Activated CD4-positive, alpha-beta T cell treated with anti-CD3 and anti-CD28 coated beads for 4 hours (primary cell): ENCODE measurements around the gene CACNA1I.

ENCODE experiments used
- DNase-seq, 2 donors: peaks; one replicate each; pipeline ENCODE4 v3.0.0-alpha.2; 2020

CACNA1I gene

GRCh38 chr22:39535831-39536449 is 34.6 kb upstream of the CACNA1I start:
- DNase-seq = no peak

GRCh38 chr22:39536711-39537110 is 33.8 kb upstream of the CACNA1I start:
- no peak for DNase-seq

GRCh38 chr22:39537975-39538374 is 32.6 kb upstream of the CACNA1I start:
- no peak for DNase-seq

- no peak for DNase-seq
Observed at GRCh38 chr22:39543095-39543494, 27.5 kb upstream of the CACNA1I start.

DNA sequence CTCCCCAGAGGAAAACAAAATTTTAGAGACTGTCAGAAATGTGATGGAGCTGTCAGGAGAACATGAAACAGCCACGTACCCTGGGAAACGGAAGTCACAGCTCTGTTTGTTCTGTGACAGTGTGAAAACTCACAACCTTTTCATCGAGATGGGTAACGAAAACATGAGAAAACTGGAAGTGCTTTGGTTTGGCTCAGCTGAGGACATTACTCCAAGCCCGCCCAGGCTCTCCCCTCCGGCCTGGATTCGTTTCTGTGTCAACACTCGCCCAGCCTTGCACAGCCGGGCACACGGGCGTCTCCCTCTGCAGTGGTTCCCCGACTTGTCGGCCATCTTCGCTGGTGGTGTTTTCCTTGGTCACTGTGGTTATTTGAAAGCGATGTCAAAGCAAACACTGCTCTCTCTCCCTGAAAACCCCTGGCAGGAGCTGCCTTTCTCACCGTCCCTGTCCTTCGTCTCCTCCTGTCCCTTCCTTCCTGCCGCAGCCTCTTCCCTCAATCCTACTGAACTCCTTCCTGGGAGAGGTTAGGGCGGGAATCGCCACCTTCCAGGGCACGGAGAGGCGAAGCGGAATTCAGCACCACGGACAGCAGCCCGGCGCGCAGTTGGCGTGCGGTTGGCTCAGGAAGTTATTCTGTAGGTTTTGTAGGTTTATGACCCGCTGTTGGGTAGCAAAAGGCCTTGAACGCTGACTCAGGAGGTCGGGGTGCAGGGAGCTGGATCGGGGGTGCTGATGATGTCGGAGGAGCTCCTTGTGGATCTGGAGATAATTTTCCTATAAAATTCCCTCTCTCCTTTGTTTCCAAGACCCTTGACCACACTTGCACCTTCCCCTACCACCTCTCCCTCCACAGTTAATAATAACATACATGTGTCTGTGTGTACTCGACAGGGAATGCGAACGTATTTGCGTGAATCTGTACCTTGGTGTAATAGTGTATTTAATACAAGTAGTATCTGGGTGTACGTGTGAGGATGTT is 24.9 kb upstream of the CACNA1I start:
- peak; percentile 56 to 70 for DNase-seq

GRCh38 chr22:39546889-39547586 is 23.5 kb upstream of the CACNA1I start:
- DNase-seq = no peak

- DNase-seq = no peak
Observed at GRCh38 chr22:39547587-39547947, 23.0 kb upstream of the CACNA1I start.

DNA sequence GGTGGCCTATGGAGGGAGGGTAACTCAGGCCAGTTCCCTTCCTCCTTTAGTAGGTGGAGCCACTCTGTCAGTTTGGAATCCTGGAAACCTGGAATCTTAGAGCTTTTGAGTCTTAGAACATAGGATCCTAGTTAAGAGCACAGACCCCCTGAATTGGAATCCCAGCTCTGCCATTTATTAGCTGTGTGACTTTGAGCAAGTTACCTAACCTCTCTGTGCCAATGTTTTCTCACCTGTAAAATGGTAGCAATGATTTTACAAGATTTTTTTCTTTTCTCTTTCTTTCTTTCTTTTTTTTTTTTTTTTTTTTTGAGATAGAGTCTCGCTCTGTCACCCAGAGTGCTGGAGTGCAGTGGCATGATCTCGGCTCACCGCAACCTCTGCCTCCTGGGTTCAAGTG is 17.1 kb upstream of the CACNA1I start:
- DNase-seq = no peak

DNA sequence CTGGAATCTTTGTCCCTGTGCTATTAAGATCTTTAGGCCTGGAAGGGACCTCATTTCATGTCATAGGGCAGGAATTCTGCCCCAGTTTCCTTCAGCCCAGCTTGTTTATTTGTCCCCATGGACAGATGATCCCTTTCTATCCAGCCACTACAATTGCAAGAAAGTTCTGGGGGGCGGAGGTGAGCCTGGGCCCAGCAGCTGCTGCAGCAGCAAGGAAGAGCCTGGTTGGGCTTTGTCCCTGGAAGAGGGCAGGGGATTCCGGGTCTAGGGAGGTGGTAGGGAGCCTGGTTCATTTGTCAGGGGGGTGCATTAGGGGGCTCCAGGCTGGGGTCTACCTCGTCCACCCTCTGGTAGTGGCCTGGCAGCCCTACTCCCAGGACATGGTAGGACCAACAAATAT is 16.4 kb upstream of the CACNA1I start:
- DNase-seq = no peak

GRCh38 chr22:39556970-39557841 is 13.3 kb upstream of the CACNA1I start:
- peak; percentile 51 for DNase-seq

DNA sequence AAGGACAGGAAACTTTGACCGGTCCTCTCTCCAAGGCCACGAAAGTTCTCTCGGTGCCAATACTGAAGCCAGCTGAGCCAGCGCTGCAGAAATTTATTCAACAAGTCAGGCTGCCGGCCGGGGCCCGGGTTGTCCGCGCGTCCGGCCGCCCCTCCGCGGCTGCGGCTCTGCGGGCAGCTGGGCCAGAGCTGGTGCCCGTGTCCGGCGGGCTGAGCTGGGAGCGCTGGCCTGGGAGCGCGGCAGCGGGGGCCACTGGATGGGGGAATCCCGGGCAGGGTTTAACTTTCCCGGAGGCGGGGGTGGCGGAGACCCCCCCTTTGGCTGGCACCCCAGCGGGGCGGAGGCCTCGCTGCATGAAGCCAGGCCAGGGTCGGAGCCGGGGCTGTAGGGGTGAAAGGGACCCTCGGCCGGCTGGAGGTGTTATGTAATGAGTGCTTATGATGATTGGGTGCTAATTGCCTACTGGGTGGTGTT is 12.3 kb upstream of the CACNA1I start:
- DNase-seq = no peak

GRCh38 chr22:39558950-39559349 is 11.6 kb upstream of the CACNA1I start:
- no peak for DNase-seq

DNA sequence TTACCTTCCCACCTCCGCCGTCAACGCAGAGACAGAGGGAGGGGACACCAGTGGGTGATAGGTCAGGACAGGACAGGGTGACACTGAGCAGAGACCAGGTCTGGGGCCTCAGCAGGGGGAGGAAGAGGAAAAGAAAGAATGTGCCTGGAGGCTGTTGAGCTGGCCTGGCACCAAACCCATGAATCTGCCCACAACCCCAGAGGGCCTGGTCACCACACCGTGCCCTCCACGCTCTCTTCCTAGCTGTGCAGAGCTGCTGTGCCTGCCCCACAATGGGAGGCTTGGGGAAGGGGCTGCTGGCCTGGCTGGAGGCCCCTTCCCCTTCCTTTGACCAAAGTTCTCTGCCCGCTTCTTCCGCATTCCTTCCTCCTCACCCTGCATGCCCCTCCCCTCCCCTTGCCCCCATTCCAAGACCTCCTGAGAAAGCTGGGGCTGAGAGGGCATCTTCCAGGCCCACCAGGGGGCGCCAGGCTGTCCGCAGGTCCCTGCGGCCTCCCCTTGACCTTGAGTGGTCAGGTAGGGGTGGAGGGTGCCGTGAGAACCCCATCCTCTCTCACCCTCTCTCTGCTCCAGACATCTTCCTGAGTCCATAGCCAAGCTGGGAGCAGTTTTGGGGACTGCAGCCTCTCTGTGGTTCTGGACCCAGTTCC is 11.0 kb upstream of the CACNA1I start:
- DNase-seq = no peak

DNA sequence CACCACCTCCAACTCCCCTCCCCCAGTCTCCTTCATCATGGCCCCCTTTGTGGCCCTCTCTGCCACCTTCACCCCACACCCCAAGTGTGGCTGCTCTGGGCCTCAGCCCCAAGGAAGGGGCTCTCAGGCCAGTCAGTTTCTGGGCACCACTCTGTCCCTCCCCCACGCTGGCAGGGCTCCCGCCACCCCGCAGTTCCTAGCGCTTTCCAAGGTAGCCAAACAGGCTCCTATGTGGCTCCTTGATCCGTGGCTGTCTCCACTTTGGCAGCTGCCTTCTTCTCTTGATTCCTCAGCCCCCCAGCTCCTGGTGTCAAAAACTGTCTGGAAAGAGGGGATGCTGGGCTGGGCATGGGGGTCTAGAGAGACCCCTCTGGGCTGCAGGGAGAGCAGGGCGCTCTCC is 10.4 kb upstream of the CACNA1I start:
- no peak for DNase-seq

DNA sequence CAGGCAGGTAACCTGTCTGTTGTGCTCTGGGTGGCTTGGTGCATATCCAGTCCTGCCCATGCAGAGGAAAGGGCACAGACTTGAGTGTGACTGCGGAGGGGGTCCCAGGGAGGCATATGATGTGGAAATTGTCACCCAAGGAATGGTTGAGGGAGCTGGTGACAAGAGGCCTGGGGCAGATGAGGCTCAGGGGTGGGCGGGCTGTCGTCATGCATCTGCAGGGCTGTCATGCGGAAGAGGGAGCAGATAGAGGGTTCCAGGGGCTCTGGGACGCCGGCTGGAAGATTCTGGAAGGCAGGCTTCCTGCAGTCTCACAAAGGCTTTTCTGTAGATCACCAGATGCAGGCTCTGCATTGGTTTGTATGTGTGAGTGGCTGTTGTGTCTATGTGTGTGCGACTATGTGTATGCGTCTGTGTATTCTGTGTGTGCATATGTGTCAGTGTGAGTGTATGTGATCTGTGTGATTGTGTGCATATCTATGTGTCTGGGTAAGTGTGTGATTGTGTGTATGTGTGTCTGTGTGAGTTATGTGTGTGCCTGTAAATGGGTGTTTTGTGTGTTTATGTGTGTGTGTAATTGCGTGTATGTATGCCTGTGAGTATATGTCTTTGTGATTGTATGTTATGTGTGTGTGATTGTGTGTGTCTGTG is 7.6 kb upstream of the CACNA1I start:
- DNase-seq = no peak

DNA sequence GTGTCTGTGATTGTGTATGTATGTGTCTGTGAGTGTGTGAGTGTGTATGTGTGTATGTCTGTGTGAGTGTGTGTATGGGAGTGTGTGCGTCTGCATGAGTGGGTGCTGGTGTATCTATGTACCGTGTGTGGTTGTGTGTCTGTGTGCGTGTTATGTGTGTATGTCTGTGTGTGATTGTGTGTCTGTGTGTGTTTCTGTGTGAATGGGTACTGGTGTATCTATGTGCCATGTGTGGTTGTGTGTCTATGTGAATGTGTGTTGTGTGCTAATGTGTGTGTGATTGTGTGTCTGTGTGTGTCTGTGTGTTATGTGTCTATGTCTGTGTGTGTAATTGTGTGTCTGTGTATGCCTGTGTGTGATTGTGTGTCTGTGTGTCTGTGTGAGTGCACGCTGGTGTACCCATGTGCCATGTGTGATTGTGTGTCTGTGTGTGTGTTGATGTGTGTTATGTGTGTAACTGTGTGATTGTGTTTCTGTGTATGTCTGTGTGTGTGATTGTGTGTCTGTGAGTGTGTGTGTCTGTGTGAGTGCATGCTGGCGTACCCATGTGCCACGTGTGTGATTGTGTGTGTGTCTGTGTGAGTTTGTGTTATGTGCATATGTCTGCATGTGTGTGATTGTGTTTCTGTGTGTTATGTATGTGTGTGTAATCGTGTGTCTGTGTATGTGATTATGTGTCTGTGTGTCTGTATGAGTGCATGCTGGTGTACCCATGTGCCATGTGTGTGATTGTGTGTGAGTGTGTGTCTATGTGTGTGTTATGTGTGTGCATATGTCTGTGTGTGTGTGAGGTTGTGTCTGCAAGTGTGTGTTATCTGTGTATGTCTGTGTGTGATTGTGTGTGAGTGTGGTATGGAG is 6.8 kb upstream of the CACNA1I start:
- no peak for DNase-seq

- no peak for DNase-seq
Observed at GRCh38 chr22:39565414-39565944, 5.1 kb upstream of the CACNA1I start.

- peak; percentile 33 to 45 for DNase-seq
Observed at GRCh38 chr22:39567135-39567946, 3.2 kb upstream of the CACNA1I start.

- DNase-seq = no peak
Observed at GRCh38 chr22:39568278-39568981, 2.1 kb upstream of the CACNA1I start.
